ENCODE measurements around the gene TTC13.
"Not testable (repeated sequence)": the region's sequence is repeated elsewhere in the genome, so short reads cannot be mapped to it uniquely, and the experiment has no call there.

The TTC13 gene

DNA sequence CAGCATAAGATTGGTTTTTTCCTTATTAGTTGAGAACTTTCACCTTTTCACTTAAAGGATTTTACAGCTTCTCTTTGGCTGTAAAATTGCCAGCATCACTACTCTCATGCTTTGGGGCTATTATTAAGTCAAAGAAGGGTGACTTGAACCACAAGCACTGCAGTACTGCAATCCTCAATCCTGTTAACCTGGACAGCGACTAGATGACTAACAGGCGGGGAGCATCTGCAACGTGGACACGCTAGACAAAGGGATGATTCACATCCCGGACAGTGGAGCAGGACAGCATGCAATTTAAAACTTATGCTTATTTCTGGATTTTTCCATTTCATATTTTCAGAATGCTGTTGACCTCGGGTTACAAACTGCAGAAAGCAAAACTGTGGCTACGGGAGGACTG lies 8.3 kb upstream of the TTC13 start:
- no peak for FAIRE-seq

DNA sequence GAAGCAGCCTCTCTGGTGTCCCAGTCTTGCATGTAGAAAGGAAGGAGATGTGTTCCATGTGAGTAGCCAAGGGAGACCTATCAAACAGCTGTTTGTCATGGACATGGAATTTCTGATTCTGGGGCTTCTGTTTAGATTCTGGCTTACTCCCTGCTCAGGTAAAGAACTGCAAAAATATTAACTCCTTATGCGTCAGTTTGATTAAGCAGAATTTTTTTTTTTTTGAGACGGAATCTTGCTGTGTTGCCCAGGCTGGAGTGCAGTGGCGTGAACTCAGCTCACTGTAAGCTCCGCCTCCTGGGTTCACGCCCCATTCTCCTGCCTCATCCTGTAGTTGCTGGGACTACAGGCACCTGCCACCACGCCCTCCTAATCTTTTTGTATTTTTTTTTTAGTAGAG lies 7.0 kb upstream of the TTC13 start:
- no peak for FAIRE-seq

DNA sequence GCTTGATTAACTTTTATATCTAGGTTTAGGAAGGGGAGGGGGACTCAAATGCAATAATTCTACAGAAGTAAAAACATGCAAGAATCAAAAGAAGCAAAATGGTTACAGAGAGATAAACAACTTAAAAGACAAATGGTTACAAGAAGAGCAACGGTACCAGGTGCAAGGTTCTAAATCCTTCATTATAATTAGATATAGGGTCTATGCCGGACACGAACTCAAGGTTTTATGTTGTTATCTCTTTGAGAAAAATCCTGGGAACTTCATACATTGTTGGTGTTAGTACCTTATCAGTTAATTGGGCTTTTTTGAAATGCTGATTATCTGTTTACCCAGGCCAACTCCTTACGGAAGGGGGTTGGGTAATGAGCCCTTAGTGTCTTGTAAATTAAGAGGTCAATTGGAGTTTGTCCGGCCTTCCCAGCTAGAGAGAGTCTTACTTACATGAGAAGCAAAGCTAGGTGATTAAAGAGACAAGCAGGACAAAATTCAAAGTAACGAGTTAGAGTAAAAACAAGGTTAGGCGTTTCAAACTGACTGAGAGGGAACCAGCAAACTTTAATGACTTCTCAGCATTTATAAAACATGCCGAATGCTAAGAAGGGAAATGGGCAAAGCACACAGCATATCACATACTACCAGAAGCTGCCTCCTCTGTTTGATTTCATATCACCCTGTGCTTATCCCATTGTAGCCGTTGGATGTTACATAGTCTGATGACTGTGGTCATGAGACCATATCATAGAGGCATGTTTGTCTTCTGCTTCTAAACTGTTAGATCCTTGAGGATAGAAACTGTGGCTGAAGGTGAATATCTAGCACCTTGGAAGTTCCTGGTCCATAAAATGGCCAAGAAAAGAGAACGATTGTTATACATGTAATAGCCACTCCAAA lies 6.2 kb upstream of the TTC13 start:
- not testable (repeated sequence) for FAIRE-seq

DNA sequence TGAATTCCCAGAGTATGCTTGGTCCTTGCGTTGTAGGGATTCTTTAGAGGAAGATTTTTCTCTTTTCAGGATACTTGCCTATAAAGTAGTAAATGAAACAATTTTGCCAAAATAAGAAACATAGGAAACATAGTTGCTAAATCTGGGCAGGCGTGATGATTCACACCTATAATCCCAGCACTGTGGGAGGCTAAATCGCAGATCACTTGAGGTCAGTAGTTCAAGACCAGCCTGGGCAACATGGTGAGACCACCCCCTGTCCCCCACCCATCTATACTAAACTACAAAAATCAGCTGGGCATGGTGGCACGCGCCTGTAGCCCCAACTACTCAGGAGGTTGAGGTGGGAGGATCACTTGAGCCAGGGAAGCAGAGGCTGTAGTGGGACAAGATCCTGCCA lies 5.2 kb upstream of the TTC13 start:
- no peak for FAIRE-seq

DNA sequence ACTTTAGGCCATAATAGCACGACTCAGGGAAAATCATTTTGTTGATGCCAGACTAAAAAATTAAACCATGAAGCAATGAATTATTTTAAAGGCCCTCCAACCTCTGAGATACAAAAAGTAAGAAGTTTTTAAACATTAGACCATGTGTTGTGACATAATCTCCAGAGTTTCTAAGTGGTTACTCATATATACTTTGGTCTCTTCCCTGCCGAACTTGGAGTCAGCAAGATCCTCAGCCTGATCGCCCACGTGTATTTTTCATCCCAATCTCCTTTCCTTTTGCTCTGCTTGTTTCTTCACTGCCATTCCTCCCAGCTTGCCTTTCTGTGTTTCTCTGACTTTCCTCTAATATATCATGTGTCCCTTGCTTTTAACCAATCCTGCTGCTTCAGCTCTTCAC lies 4.0 kb upstream of the TTC13 start:
- FAIRE-seq, result no peak

DNA sequence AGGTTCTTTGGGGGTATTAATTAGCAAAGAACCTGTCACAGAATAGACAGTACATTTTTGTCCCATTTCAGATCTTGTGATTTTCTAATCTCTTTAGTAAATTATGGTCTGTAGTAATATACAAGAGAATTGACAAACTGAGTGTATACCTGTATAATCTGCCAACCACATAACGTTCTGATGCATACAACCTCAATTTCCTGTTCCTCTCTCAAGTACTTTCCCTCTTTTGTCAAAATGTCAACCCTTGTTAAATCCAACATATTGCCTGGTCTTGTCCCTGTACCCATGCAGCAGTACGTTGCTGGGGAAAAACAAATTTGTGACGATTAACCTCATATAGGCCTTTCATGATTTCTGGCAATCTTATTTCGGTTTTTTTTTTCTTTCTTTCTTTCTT lies 1.3 kb upstream of the TTC13 start:
- FAIRE-seq, result no peak

DNA sequence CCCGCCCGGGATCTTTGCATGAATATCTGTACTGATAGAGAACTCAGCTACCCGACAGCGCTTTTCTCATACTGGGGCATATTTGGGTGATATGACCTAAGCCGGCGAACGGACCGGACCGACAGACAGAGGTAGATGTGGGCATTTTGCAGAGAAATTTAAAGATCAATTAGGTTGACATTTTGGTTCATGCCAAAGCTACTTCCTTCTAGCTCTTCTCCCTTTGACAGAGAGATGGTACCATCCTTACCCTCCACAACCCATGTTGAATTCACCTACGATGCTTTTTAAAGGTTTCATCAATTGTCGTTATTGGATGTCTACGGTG lies 692 bp upstream of the TTC13 start:
- FAIRE-seq, result no peak

DNA sequence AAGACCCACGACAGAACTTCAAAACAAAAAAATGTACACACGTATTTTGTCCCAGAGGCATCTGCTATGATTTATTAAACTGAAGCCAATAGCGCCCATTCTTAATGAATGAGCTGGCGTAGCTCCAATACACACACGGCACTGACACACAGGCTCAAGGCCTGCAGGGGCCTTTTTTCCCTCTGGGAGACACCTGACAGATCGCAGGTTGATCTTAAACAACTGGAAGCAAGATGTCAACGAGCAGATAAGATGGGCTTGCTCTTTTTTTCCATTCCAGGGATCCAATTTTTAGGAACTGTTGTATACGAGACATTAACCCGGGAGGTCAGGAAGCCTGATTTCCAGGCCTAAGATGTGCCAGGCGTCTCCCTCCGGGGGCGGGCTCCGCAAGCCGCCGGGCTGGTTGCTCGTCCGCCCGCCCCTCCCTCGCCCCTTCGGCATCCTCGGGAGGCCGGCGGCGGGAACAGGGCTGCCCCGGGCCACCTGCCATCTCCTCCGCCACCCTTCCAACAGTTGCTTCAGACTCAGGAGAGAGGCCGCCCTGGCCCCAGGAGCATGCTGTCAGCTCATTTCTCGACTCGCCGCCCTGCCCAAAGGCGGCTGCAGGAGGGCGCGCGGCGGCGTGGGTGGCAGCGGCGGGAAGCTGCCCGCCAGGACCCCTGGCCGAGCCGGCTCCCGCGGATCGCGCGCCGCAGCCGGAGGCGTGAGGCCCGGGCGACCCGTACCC lies 735 bp downstream of the TTC13 start:
- no peak for FAIRE-seq

DNA sequence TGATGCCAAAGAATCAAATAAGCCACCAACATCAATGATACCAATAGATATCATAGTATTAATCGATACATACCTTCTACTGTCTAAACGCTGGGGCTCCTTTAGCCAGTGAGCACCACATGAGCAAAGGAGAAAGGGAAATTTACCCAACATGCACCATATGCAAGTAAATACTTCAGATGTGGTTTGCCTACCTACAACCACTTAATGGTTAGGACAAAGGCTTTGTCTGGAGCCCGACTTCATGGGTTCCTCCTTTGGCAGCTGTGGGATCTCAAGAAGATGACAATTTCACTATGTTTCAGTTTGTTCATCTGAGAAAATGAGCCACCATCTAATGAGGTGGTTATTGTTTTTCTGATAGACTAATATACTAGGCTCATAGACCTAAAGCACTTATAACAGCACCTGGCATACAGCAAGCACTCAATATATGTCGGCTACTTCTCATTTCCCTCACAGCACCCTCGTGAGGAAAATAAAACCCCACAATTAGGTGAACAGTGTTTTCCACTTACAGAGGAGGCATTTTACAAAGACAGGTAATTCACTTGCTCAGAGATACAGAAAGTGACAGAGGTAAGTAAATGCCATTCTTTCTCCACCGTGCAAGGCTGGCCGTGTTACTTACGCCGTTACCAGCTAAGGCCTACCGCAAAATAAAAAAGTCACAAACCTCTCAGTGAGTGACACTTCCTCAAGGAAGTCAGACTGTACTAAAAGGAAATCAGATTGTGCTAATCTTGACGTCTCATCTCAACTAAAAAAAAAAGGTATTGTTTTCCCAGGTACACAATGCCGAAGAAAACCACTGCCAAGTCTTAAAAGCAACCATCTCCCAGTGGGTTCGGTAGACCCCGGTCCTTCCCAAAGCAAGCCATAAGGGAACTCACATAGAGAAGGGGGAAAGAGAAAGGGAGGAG lies 1.6 kb downstream of the TTC13 start:
- no peak for FAIRE-seq

DNA sequence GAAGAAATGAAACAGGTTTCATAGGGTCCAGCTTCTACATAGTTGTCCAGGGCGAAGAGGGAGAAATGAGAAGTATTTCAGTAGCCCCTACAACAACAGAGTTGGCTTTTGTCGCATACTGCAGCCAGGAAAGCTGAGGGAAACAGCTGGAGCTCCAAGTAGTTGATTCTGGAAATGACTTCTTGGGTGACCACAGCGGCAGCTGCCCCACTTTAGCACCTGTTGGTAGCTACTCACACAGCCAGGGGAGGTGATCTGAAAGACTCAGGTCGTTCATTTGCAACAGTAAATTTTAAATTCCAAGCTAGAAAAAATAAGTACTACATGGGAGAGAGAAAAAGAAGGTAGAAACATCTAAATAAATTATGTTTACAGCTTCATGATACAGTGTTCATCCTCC lies 2.3 kb downstream of the TTC13 start:
- FAIRE-seq, result no peak

DNA sequence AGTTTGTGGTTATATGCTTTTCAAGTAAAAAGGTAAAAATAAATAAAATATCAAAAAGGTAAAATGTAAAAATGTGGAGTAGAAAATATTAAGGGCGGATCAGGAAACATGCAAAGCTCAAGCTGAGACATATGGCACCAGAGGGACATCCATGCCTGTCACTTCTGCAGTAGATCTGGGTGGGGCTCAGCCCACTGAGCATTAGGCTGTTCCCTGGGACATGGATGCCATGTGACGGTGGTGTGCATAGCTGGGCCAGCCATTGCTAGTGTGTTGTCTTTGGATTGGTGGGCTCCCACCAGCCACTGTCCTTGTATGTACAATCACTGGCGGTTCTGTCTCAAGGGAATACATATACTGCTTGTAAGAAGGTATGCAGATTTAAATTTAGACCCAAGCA lies 3.0 kb downstream of the TTC13 start:
- no peak for FAIRE-seq

DNA sequence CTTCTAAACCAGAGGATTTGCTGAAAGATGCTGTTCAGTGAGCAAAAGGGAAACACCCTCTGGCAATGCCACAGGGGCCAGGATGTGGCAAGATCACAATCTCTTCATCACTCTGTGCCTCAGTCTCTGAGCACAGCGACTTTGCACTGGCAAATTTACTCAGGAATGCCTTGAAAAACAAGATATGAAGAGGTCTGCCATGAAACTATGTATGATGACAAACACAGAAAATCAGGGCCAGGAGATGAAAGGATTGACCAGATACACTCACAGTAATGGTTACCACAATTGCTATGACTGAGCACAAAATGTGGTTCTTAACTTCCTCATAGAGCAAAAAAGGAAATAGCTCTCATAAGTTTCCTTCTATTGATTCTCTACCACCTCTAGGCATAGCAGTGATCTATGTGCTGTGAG lies 5.8 kb downstream of the TTC13 start:
- no peak for FAIRE-seq

DNA sequence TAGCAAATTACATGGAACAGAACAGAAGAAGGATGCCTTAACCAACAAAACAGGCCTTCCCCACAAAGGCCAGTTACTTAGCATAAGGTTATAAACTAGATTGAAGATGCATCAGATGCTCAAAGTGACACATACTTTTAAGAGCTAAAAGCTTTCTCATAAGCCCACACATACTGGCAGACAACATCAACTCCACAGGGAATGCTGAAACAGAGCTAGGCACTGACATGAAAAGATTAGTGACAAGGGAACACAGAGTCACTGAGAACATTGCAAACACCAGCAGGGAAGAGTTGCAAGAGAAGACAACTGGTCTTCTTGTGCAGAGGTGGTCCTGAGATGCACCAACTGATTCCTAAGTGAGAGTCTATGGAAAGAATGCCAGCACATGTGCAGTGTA lies 6.9 kb downstream of the TTC13 start:
- FAIRE-seq, result no peak

DNA sequence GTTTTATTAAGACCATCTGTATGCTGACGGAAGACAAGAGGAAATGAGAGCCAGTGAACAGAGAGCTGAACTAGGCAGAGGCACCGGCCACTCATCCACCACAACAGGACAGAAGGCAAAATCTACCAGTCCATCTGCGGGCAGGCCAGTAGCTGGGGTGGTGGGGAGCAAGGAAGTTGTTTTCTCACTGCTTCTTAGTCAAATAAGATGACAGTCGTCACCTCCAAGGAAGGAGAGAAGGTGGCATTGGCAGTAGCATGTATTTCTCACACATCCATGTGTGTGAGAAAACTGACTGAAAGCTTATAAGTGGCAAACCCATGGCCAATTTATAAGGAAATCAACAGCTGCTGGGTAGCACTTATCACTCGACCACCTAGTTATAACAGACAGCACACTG lies 8.2 kb downstream of the TTC13 start:
- no peak for FAIRE-seq

DNA sequence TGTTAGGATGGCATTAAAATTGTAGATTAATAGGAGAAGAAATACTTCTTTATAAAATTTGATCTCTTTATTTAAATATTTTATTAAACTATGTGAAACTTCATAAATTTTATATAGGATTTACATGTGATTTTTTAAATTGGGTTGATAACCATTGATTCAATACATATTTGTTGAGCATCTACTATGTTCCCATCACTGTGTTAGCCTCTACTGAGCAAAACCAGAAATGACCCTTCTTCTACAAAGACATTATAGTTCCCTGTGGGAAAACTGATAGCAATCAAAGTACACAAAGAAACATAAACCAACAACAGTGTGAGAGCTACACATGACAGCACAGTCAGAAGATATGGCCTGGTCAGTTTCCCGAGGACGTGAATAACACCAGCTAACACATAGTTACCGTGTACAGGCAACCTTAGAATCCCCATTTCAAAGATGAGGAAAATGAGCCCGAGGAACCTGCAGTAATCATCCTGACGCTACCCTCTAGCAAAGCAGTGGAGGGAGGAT lies 12.2 kb downstream of the TTC13 start:
- no peak for FAIRE-seq

DNA sequence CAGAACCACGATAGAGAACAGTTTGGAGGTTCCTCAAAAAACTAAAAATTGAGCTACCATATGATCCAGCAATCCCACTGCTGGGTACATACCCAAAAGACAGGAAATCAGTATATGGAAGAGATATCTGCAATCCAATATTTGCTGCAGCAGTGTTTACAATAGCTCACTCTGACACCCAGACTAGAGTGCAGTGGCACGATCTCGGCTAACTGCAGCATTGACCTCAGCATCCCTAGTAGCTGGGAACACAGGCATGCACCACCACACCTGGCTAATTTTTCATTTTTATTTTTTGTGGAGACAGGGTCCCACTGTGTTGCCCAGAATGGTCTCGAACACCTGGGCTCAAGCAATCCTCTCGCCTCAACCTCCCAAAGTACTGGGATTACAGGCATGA lies 13.1 kb downstream of the TTC13 start:
- no peak for FAIRE-seq

DNA sequence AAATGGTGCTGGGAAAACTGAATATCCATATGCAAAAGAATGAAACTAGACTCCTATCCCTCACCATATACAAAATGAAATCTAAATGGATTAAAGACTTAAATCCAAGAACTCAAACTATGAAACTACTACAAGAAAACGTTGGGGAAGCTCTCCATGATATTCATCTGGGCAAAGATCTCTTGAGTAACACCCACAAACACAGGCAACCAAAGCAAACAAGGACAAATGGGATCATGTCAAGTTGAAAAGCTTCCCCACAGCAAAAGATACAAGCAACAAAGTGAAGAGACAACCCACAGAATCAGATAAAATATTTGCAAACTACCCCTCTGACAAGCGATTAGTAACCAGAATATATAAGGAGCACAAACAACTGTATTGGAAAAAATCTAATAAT lies 13.8 kb downstream of the TTC13 start:
- FAIRE-seq, result no peak

DNA sequence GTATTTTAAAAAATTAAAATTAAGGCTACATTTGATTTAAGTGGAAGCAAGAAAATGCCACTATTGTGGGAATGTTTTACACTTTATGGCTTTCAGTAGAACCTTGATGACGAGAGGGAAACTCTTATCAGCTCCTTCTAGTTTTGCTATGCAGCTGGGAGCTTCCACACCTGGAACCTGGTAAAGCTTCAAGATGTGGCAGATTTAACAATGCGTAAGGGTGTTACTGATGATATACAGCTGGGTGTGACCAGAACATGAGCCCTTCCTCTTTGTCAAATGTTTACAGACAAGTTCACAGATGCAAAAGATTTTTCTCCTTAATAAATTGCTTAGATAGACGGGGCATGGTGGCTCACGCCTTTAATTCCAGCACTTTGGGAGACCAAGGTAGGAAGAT lies 20.3 kb downstream of the TTC13 start:
- no peak for FAIRE-seq

DNA sequence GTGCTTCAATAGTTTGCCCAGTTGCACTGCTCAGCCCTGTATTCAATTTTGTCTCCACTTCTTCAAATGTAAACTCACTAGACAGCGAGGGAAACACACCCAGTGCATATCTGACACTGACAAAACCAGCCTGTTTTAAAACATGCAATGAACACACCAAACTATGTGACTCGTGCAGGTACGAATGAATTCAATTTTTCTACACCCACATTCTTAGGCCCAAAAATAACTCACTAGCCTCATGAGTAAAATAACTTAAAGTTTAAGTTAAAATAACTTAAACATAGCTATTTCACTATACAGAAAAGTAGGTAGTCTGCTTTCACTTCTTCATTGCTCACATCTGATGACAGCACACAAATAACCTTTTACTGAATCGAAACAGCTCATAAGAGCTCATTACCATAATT lies 21.1 kb downstream of the TTC13 start:
- no peak for FAIRE-seq

DNA sequence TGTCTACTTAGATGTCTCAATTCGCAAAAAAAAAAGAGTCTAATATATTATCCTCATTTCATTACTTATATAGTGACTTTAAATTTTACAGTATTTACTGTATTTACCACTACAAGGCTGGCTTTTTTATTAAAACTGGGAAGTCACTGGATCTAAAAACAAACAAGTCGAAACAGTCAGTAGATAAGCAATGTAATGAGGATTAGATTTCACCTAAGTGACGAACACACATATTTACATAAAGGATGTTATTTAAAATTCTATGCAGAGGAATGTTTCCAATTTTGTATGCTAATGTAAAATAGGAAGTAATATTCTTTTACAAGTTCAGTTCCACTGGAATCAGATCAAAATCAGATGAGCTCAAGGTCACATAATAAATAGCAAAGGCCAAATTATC lies 28.3 kb downstream of the TTC13 start:
- no peak for FAIRE-seq

DNA sequence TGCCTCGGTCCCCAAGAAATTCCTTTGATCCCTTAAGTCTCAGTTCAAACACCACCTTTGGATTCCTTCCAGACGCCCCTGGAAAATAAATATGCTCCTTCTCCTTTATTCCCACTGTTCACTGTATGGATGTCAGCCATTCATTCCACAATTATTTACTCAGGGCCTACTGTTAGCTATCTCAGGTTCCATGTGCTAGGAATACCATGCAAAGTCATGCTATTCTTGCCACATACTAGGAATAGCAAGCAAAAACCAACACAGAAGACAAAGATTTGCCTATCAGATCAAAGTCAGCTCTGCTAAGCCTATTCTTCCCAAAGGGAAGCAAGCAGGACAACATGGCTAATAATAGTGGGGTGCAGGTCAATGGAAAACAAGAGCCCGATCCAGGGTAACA lies 29.8 kb downstream of the TTC13 start:
- FAIRE-seq, result no peak

DNA sequence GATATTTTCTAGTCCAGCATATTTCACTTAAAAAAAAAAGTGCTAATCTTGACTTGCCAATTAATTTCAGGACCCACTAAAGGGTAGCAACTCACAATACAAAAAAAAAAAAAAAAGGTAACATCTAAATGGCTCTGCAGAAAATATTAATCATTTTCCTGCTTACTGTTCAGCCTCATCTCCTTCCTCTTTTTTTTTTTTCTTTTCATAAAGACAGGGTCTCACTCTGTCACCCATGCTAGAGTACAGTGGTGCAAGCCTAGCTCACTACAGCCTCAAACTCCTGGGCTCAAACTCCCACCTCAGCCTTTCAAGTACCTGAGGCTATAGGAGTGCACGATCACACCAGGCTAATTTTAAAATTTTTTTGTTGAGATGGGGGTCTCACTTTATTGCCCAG lies 30.4 kb downstream of the TTC13 start:
- FAIRE-seq, result no peak

DNA sequence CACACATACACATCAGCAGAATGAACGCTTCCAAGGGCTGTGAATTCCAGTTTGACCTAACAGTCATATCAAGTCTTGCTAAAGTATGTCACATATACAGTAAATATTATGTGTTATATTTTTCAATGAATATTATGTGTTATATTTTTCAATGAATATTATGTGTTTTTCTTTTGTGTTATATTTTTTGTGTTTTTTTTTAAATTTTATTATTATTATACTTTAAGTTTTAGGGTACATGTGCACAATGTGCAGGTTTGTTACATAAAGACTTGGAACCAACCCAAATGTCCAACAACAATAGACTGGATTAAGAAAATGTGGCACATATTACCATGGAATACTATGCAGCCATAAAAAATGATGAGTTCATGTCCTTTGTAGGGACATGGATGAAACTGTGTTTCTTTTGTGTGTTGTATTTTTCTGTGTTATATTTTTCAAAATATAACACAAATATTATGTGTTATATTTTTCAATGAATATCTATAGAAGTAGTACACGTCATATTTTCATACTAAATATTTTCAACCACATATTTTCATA lies 35.5 kb downstream of the TTC13 start:
- no peak for FAIRE-seq

Data from endometrium (tissue), 2 donors.